GM12878 (cell line): ENCODE results near the gene OPTC. TPM values are rescaled to one million over a fixed set of nuclear protein-coding genes. Genes with fewer than 3 reads are reported as not detected.

ENCODE experiments used
- ATAC-seq: fragments of 200-7000 bp; cut with Tn5 transposase; 3 replicates; pipeline ENCODE4 v1.9.1; 2020; ENCODE audit warnings: mild to moderate bottlenecking, moderate library complexity
- BruUV-seq: library from RNA; stranded (reverse); fragments of 400-500 nt; replicated peaks from 2 replicates; lab custom pipeline; 2021; lab: Mats Ljungman, UMichigan
- CTCF ChIA-PET: fragments of 300-600 bp; sonication (Branson Sonifier 250); formaldehyde crosslinking; extraction: SDS; loops from one replicate; lab custom pipeline; 2021; ENCODE audit warnings: inconsistent platforms; lab: Yijun Ruan, JAX
- POLR2A ChIA-PET: fragments of 350-600 bp; formaldehyde crosslinking; extraction: SDS; loops from one replicate; lab custom pipeline; 2021; ENCODE audit warnings: inconsistent platforms; lab: Charles Lee
- RAD21 ChIA-PET: fragments of 300-600 bp; sonication (Branson Sonifier 250); formaldehyde crosslinking; loops from one replicate; lab custom pipeline; 2023; ENCODE audit warnings: antibody characterized with exemption; ENCODE audit not compliant: unreplicated experiment; lab: Charles Lee
- SMC1A ChIA-PET: fragments of 300-600 bp; sonication (Branson Sonifier 250); formaldehyde crosslinking; loops from one replicate; lab custom pipeline; 2023; ENCODE audit not compliant: unreplicated experiment, uncharacterized antibody; lab: Charles Lee
- DNase-seq: peaks from one replicate; pipeline ENCODE4 v3.0.0-alpha.2; 2011; ENCODE audit warnings: low read depth, low spot score
- FAIRE-seq: peaks from 3 replicates; lab custom pipeline; 2011; peaks lifted over from hg19 to GRCh38; lab: Jason Lieb, UNC
- H2AFZ ChIP-seq: 2 replicates; pipeline ENCODE4 v1.6.0; 2011; ENCODE audit warnings: low read depth, low read length, control low read depth; ENCODE audit not compliant: control insufficient read depth
- H3K27ac ChIP-seq: 2 replicates; pipeline ENCODE4 v1.5.1; 2011; ENCODE audit warnings: control low read depth; ENCODE audit not compliant: control insufficient read depth, insufficient read depth
- H3K27me3 ChIP-seq, 2 experiments: replicated peaks in 1 of 2; 2 replicates each; pipeline versions ENCODE4 v1.6.0 to v1.6.1; 2011; ENCODE audit warnings: low read length in 1 of 2; ENCODE audit not compliant: control insufficient read depth in 2 of 2, insufficient read depth in 2 of 2
- H3K36me3 ChIP-seq, 2 experiments: 2 replicates each; pipeline ENCODE4 v1.5.1; 2011; ENCODE audit warnings: low read length in 1 of 2; ENCODE audit not compliant: control insufficient read depth in 2 of 2, insufficient read depth in 2 of 2
- H3K4me1 ChIP-seq: 2 replicates; pipeline ENCODE4 v1.6.1; 2011; ENCODE audit warnings: mild to moderate bottlenecking, low read length, moderate library complexity, mixed read lengths; ENCODE audit not compliant: control insufficient read depth, insufficient read depth
- H3K4me2 ChIP-seq: 2 replicates; pipeline ENCODE4 v1.6.0; 2011; ENCODE audit warnings: control low read depth; ENCODE audit not compliant: control insufficient read depth, insufficient read depth
- H3K4me3 ChIP-seq: fragments of 200-600 bp; sonication (generic); 2 replicates; pipeline ENCODE4 v1.5.1; 2016
- H3K79me2 ChIP-seq: 2 replicates; pipeline ENCODE4 v1.6.0; 2011; ENCODE audit warnings: low read length; ENCODE audit not compliant: control insufficient read depth, insufficient read depth
- H3K9ac ChIP-seq: 2 replicates; pipeline ENCODE4 v1.8.0; 2011; ENCODE audit warnings: low read length, control low read depth, mixed read lengths; ENCODE audit not compliant: control insufficient read depth, insufficient read depth
- H3K9me3 ChIP-seq: replicated peaks from 3 replicates; pipeline ENCODE4 v1.5.1; 2011; ENCODE audit warnings: mild to moderate bottlenecking, low read length; ENCODE audit not compliant: control insufficient read depth, insufficient read depth
- H4K20me1 ChIP-seq: 2 replicates; pipeline ENCODE4 v1.6.0; 2011; ENCODE audit not compliant: control insufficient read depth, insufficient read depth
- ASH2L ChIP-seq: fragments of 300-600, 200-600 bp; sonication (generic); IDR thresholded peaks from 2 replicates; pipeline ENCODE4 v1.6.1; 2017; ENCODE audit warnings: low read depth, mild to moderate bottlenecking, borderline replicate concordance
- BCLAF1 ChIP-seq: fragments of 450-650 bp; IDR thresholded peaks from 2 replicates; pipeline ENCODE4 v1.6.1; 2017; ENCODE audit warnings: antibody characterized with exemption, mild to moderate bottlenecking, moderate library complexity
- BHLHE40 ChIP-seq, 2 experiments: fragments of 450-650 bp in 1 of 2; IDR thresholded peaks; 2 replicates each; pipeline ENCODE4 v1.6.1; 2011 to 2017; ENCODE audit warnings: low read depth in 2 of 2, borderline replicate concordance in 1 of 2, improper control_type of control experiment in 1 of 2, low read length in 1 of 2, mild to moderate bottlenecking in 1 of 2
- BMI1 ChIP-seq: fragments of 450-650 bp; IDR thresholded peaks from 2 replicates; pipeline ENCODE4 v1.6.1; 2016; ENCODE audit warnings: mild to moderate bottlenecking, moderate library complexity, borderline replicate concordance
- CREM ChIP-seq: IDR thresholded peaks from 2 replicates; pipeline ENCODE4 v1.6.1; 2014; ENCODE audit warnings: antibody characterized with exemption, low read depth
- EGR1 ChIP-seq, 2 experiments: IDR thresholded peaks; 1 replicate in 1 of 2; 2 replicates in 1 of 2; pipeline ENCODE4 v1.6.1; 2011 to 2012; ENCODE audit warnings: low read depth in 2 of 2, low read length in 2 of 2, borderline replicate concordance in 1 of 2, mild to moderate bottlenecking in 1 of 2, moderate library complexity in 1 of 2
- FOXK2 ChIP-seq: fragments of 450-650 bp; IDR thresholded peaks from 2 replicates; pipeline ENCODE4 v1.6.1; 2017; ENCODE audit warnings: mild to moderate bottlenecking, moderate library complexity
- IRF3 ChIP-seq: fragments of 450-650 bp; IDR thresholded peaks from 2 replicates; pipeline ENCODE4 v1.6.1; 2014; ENCODE audit warnings: mild to moderate bottlenecking
- KLF5 ChIP-seq: fragments of 450-650 bp; IDR thresholded peaks from 2 replicates; pipeline ENCODE4 v1.6.1; 2014; ENCODE audit warnings: mild to moderate bottlenecking; ENCODE audit not compliant: partially characterized antibody
- MTA2 ChIP-seq: fragments of 450-650 bp; IDR thresholded peaks from 2 replicates; pipeline ENCODE4 v1.6.1; 2016; ENCODE audit warnings: low read depth, mild to moderate bottlenecking, moderate library complexity
- MTA3 ChIP-seq: IDR thresholded peaks from 2 replicates; pipeline ENCODE4 v1.6.1; 2012; ENCODE audit warnings: low read length, inconsistent platforms, borderline replicate concordance
- NBN ChIP-seq: fragments of 450-650 bp; IDR thresholded peaks from 2 replicates; pipeline ENCODE4 v1.6.1; 2016
- RELB ChIP-seq: fragments of 450-650 bp; IDR thresholded peaks from 2 replicates; pipeline ENCODE4 v1.6.1; 2017; ENCODE audit warnings: low read depth, mild to moderate bottlenecking, moderate library complexity
- YBX1 ChIP-seq: fragments of 450-650 bp; IDR thresholded peaks from 2 replicates; pipeline ENCODE4 v1.6.1; 2016; ENCODE audit warnings: antibody characterized with exemption
- WGBS: methylation state at CpG from one replicate; pipeline ENCODE4 v1.1.6; 2016; ENCODE audit warnings: low lambda C conversion rate; ENCODE audit not compliant: insufficient replicate concordance, insufficient coverage; ENCODE audit errors: missing lambda C conversion rate; 5-methylcytosine and 5-hydroxymethylcytosine counted together
- in situ Hi-C: fragments of 300-500 bp; cut with MboI; formaldehyde crosslinking; loops from 9 replicates; pipeline ENCODE4 v1.14.3; 2018; ENCODE audit warnings: mixed read lengths
- intact Hi-C: fragments of 100-400 bp; cut with micrococcal nuclease; formaldehyde crosslinking; loops from one replicate; pipeline ENCODE4 v1.14.2; 2022; ENCODE audit not compliant: unreplicated experiment
- polyA plus RNA-seq, 11 experiments: library from polyadenylated mRNA; depleted of rRNA in 4 of 11; unstranded in 6 of 11; stranded (reverse) in 5 of 11; fragments of >200 nt; fragmentation: Nextera tagmentation in 4 of 11; fragmentation: Illumina TruSeq in 1 of 11; extraction: Ambion mirVana in 4 of 11; extraction: Trizol in 1 of 11; gene quantifications; 1 replicate in 1 of 11; 2 replicates in 10 of 11; pipeline versions ENCODE4 v1.2.1 to v1.2.3, GENCODE V29; 2011 to 2016; ENCODE audit warnings: inconsistent platforms in 2 of 11, missing spikeins in 2 of 11, low read depth in 1 of 11
- total RNA-seq, 4 experiments: library from RNA; depleted of rRNA in 3 of 4; stranded (reverse); fragments of >200 nt in 3 of 4; fragmentation: Illumina TruSeq in 1 of 4; extraction: Trizol in 1 of 4; gene quantifications; 2 replicates each; pipeline versions ENCODE4 v1.2.1 to v1.2.3, GENCODE V29; 2013 to 2021

Gene OPTC
- total and polyA plus RNA-seq, 10 of the 15 experiments (the other 5 are each of a cell fraction or from before 2014, with no cell fraction given) = not detected

GRCh38 chr1:203519896-203520295 is 25.9 kb downstream of the OPTC start:
- SMC1A ChIA-PET = no interaction called here
- no peaks in the 10 kb centered on the region; a peak in 1 of 4 replicates for H3K27me3 ChIP-seq
- H3K9me3 ChIP-seq = no peaks in the 10 kb centered on the region
- in situ Hi-C loops (no loop called here), intact Hi-C loops (no loop called here)
- no peak overlapping the region for H3K4me3 ChIP-seq
- H2AFZ ChIP-seq = no peak overlapping the region
- H3K36me3 ChIP-seq = no peaks in the 10 kb centered on the region
- no peaks in the 10 kb centered on the region for H4K20me1 ChIP-seq
- no peak overlapping the region for H3K9ac ChIP-seq
- CTCF ChIA-PET = no interaction called here
- no peaks in the 10 kb centered on the region for H3K4me1 ChIP-seq
- FAIRE-seq (no peak), ATAC-seq (no peak), DNase-seq (no peak)
- H3K4me2 ChIP-seq = no peak overlapping the region
- TF ChIP-seq CREM (no peak), IRF3 (no peak), ASH2L (no peak), NBN (no peak), BCLAF1 (no peak), MTA3 (no peak), YBX1 (no peak), FOXK2 (no peak), EGR1 (IDR thresholded peaks at IDR 0.05; ENCODE audit: borderline replicate concordance in 1 of 2, low read depth in 2 of 2, low read length in 2 of 2) (no peak), BMI1 (no peak), MTA2 (no peak), BHLHE40 (IDR thresholded peaks at IDR 0.05; ENCODE audit: borderline replicate concordance in 1 of 2, low read depth in 2 of 2, low read length in 1 of 2) (no peak), RELB (no peak), KLF5 (no peak)
- POLR2A ChIA-PET = no interaction called here
- no peak overlapping the region for H3K27ac ChIP-seq
- WGBS = 33% methylated on average over 6 of the region's 6 CpGs
- no peaks in the 10 kb centered on the region for H3K79me2 ChIP-seq
- no TSS peak for BruUV-seq
- RAD21 ChIA-PET = no interaction called here
